ENCODE results near the gene CREBBP. TPM values are rescaled to one million over a fixed set of nuclear protein-coding genes. Genes with fewer than 3 reads are reported as not detected.
"Not testable (repeated sequence)": the region's sequence is repeated elsewhere in the genome, so short reads cannot be mapped to it uniquely, and the experiment has no call there.

Gene CREBBP
- total RNA-seq, 4 donors from 2014 or later: 58.5 to 146 (median 65.6) TPM

- no peak for DNase-seq
- intact Hi-C loops (cut with DNase I; ENCODE audit: low total_unique reads): no loop called here
Observed at GRCh38 chr16:3919413-3919812, 38.9 kb upstream of the CREBBP start.

GRCh38 chr16:3915426-3916260 is 35.1 kb upstream of the CREBBP start:
- H3K27me3 ChIP-seq: no peaks in the 10 kb centered on the region
- no peaks in the 10 kb centered on the region for H3K9me3 ChIP-seq
- H3K27ac ChIP-seq: no peak overlapping the region
- no peaks in the 10 kb centered on the region for H3K4me1 ChIP-seq
- intact Hi-C loops (cut with DNase I; ENCODE audit: low total_unique reads): no loop called here
- no peak overlapping the region for H3K4me3 ChIP-seq
- H3K36me3 ChIP-seq: no peaks in the 10 kb centered on the region
- DNase-seq: no peak
- TF ChIP-seq, protein P1, sequence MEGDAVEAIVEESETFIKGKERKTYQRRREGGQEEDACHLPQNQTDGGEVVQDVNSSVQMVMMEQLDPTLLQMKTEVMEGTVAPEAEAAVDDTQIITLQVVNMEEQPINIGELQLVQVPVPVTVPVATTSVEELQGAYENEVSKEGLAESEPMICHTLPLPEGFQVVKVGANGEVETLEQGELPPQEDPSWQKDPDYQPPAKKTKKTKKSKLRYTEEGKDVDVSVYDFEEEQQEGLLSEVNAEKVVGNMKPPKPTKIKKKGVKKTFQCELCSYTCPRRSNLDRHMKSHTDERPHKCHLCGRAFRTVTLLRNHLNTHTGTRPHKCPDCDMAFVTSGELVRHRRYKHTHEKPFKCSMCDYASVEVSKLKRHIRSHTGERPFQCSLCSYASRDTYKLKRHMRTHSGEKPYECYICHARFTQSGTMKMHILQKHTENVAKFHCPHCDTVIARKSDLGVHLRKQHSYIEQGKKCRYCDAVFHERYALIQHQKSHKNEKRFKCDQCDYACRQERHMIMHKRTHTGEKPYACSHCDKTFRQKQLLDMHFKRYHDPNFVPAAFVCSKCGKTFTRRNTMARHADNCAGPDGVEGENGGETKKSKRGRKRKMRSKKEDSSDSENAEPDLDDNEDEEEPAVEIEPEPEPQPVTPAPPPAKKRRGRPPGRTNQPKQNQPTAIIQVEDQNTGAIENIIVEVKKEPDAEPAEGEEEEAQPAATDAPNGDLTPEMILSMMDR (IDR thresholded peaks at IDR 0.05): no peak
- no peak for TF ChIP-seq POLR2A (IDR thresholded peaks at IDR 0.05)

More at GRCh38 chr16:3919413-3919812, 38.9 kb upstream of the CREBBP start:
- Histone ChIP-seq H3K4me3 (no peak overlapping the region), H3K27ac (no peak overlapping the region), H3K36me3 (no peaks in the 10 kb centered on the region), H3K27me3 (no peaks in the 10 kb centered on the region), H3K4me1 (no peaks in the 10 kb centered on the region), H3K9me3 (no peaks in the 10 kb centered on the region)
- TF ChIP-seq POLR2A (IDR thresholded peaks at IDR 0.05): no peak
- TF ChIP-seq, protein P1 (IDR thresholded peaks at IDR 0.05): no peak

GRCh38 chr16:3912897-3913296 is 32.4 kb upstream of the CREBBP start:
- intact Hi-C loops (cut with DNase I; ENCODE audit: low total_unique reads): no loop called here
- no peaks in the 10 kb centered on the region for H3K36me3 ChIP-seq
- H3K27me3 ChIP-seq: no peaks in the 10 kb centered on the region
- H3K9me3 ChIP-seq: no peaks in the 10 kb centered on the region
- TF ChIP-seq POLR2A (IDR thresholded peaks at IDR 0.05): no peak
- TF ChIP-seq, protein P1 (IDR thresholded peaks at IDR 0.05): no peak
- H3K27ac ChIP-seq: no peak overlapping the region
- H3K4me3 ChIP-seq: no peak overlapping the region
- H3K4me1 ChIP-seq: no peaks in the 10 kb centered on the region
- no peak for DNase-seq

DNA sequence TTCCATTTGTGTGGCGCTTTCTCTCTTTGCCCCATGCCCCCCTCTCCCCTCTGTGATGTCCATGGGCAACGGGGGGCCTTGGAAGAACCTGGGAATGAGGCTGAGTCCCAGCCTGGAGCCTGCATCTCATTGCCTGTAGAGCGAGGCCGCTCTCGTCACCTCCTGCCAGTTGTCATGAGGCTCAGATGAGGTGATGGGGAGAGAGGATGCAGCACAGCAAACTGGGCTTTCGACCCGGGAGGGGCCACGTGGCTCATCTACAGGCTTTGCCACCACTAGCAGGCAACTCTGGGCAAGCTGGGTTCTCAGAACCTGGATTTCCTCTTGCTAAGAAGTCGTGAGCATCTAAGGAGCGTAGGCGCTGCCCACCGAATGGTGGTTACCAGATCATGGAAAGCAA is 31.9 kb upstream of the CREBBP start:
- DNase-seq: no peak
- Histone ChIP-seq H3K4me3 (no peak overlapping the region), H3K9me3 (no peaks in the 10 kb centered on the region), H3K27ac (no peak overlapping the region), H3K36me3 (no peaks in the 10 kb centered on the region), H3K27me3 (no peaks in the 10 kb centered on the region), H3K4me1 (no peaks in the 10 kb centered on the region)
- intact Hi-C loops (cut with DNase I; ENCODE audit: low total_unique reads): no loop called here
- no peak for TF ChIP-seq POLR2A (IDR thresholded peaks at IDR 0.05)
- TF ChIP-seq, protein P1 (IDR thresholded peaks at IDR 0.05): no peak

- H3K27ac ChIP-seq; H3K9me3 ChIP-seq; DNase-seq; H3K27me3 ChIP-seq; H3K4me1 ChIP-seq; intact Hi-C loops (cut with DNase I; ENCODE audit: low total_unique reads); H3K36me3 ChIP-seq; H3K4me3 ChIP-seq: not testable (repeated sequence)
Observed at GRCh38 chr16:3911741-3912140, 31.2 kb upstream of the CREBBP start.
